GM19395 (cell line): Measurements from ENCODE around the gene UPK1A.
"Not testable (repeated sequence)": the region's sequence is repeated elsewhere in the genome, so short reads cannot be mapped to it uniquely, and the experiment has no call there.

ENCODE experiments used
- ATAC-seq: cut with Tn5 transposase; IDR thresholded peaks from one replicate; pipeline ENCODE4 v1.9.1; 2021; ENCODE audit warnings: mild to moderate bottlenecking, moderate library complexity; ENCODE audit not compliant: unreplicated experiment

Gene UPK1A

DNA sequence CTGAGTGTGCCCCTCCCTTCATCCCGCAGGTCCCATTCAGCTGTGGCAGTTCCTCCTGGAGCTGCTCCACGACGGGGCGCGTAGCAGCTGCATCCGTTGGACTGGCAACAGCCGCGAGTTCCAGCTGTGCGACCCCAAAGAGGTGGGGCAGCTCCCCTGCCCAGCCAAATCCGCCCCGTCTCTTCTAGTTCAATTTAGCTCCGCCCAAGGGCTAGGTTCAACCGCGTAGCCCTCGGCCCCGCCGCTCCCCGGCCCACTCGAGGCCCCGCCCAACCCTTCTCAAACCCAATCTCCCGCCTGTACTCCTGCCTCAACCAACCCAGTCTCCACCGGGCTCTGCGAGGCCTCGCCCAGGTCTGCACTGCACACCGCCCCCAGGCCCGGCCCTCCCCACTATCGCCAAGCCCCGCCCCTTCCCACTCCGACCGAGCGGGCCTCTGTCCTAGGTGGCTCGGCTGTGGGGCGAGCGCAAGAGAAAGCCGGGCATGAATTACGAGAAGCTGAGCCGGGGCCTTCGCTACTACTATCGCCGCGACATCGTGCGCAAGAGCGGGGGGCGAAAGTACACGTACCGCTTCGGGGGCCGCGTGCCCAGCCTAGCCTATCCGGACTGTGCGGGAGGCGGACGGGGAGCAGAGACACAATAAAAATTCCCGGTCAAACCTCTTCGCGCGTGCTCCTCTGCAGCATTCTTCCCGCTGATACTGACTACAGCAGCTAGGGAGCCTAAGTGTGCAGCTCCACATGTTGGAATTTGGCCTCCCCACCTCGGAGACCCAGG lies 21.9 kb upstream of the UPK1A start:
- ATAC-seq = peak; percentile 62

DNA sequence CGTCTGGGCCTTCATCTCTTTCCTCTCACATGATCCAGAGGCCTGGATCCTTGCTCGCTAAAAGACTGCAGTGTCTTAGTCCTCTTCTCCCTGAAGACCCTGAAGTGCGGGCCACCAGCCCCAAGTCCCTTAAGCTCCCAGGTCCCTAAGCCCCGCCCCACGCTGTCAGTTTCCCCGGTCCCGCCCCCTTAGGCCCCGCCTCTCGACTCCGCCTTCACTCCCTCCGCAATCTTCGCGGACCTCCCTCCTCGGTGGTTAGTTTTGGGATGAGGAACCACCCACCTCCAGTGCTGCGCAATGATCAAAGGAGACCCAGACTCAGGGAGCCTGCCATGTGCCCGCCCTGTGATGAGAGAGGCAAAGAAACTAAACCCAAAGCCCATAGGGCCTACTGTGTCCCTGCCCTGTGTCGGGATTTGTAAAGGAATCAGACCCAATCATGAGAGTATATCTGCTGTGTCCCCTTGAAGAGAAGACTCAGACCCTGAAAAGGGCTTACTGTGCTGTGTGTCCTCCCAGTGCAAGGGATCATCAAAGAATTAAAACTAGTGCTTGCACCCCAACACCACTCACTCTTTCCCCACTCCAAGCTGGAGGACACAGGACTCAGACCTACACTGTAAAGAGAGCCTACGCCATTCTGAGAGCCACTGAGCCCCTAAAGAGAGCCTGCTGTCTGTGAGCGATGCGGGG lies 21.2 kb upstream of the UPK1A start:
- ATAC-seq = no peak

DNA sequence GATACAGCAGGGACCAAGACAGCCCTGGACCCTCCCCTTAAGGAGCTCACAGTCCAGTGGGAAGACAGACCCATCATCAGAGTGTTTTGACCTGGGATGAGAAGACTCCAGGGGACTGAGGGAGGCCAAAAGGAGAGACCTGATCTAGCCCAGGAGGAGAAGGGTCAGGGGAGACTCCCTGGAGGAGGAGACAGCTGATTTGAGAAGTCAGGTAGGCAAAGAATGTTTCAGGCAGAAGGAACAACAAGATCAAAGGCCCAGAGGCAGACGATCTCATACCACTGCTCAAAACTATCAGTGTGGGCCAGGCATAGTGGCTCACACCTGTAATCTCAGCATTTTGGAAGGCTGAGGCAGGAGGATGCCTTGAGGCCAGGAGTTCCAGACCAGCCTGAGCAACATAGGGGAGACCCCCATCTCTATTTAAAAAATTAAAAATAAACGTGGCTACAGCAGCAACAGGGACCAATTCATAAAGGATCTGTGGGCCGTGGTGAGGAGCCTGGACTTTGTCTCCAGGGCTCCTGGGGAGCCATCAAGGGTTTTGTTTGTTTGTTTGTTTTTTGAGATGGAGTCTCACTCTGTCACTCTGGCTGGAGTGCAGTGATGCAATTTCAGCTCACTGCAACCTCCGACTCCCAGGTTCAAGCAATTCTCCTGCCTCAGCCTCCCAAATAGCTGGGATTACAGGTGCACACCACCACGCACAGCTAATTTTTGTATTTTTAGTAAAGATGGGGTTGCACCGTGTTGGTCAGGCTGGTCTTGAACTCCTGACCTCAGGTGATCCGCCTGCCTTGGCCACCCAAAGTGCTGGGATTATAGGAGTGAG lies 20.4 kb upstream of the UPK1A start:
- no peak for ATAC-seq

DNA sequence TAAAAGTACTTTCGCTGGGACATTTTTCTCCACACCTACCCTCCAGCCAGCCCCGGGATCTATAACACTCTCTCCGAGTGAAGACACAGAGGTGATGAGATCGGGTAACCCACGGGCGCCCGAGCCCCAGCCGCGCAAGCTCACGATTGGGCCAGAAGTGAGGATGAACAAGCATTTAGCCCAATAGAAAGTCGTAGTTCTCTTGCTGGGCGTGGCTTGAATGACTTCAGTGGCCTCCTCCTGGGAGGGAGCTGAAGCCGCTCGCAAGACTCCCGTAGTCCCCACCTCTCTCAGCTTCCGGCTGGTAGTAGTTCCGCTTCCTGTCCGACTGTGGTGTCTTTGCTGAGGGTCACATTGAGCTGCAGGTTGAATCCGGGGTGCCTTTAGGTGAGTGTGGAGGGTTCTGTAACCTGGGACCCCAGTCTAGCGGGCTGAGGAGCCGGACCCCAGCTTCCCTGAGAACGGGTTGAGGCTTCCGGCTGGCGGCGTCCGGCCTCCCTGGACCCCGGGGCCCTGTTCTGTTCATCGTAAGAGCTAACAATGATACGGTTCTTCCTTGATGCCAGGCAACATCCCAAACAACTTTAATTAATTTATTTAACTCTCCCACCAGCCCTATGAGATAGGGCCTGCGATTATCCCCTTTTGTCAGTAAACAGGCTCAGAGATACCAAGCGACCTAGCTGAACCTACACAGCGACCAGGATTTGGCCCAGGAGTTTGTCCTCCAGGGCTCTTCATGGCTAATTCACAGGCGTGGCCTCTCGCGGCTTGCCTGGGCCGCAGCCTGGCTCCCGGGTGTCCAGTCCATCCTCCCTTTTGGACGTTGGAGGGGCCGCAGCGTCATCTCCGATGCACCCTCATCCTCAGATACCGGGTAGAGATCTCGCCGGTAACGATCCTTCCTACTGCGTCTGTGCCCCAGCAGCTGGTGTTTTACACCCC lies 18.0 kb upstream of the UPK1A start, which contains the start of gene COX6B1:
Gene COX6B1, plus strand, starts transcription at position 307 of the 945 bp plus-strand sequence. CDS start 2,921 bp downstream, outside the sequence.
- peak; percentile 67 for ATAC-seq

DNA sequence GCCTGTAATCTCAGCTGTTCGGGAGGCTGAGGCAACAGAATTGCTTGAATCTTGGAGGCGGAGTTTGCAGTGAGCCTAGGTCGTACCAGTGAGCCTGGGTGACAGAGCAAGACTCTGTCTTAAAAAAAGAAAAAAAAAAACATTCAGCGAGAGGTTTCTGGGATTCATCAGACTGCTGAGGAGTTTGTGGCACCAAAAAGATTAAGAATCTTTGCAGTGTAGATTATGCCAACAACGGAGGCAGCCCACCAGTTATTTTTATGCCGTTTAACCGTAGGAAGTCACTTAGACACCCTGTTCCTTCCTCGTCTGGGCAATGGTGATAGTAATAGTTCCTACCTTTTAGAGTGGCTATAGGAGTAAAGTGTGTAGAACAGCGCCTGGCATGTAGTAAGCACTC lies 15.7 kb upstream of the UPK1A start:
- no peak for ATAC-seq

DNA sequence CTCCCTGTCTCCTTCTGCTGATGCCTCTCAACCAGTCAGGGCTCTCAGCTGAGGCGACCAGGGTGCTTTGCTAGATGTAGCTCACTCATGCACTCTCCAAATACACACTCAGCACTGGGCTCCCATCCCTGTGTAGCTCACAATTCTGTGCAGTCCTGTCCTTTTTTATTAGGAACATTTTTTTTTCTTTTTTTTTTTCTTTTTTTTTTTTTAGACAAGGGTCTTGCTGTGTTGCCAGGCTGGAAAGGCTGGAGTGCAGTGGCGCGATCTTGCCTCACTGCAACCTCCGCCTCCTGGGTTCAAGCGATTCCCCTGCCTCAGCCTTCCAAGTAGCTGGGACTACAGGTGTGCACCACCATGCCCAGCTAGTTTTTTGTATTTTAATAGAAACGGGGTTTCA lies 11.5 kb upstream of the UPK1A start:
- ATAC-seq = not testable (repeated sequence)

DNA sequence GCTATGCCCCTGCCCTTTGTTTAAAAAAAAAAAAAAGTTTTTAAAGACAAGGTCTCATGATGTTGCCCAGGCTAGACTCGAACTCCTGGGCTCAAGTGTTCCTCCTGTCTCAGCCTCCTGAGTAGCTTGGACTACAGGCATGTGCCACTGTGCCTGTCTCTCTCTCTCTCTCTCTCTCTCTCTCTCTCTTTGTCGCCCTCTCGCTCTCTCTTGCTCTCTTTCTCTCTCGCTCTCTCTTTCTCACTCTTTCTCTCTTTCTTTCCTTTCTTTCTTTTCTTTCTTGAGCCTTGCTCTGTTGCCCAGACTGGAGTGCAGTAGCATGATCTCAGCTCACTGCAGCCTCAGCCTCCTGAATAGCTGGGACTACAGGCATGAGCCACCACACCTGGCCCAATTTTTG lies 10.7 kb upstream of the UPK1A start:
- no peak for ATAC-seq

DNA sequence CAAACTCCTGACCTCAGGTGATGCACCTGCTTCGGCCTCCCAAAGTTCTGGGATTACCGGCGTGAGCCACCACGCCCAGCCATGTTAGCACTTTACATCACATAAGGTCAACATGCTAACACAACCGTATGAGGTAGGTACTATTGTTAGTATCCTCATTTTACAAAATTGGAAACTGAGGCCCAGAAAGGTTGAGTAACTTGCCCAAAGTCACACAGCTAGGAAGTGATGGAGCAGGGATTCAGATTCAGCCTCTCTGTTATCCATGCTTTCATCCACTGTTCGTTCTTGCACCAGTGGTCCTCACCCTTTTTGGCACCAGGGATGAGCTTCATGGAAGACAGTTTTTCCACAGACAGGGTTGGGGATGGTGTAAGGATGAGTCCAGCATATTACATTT lies 9.6 kb upstream of the UPK1A start:
- no peak for ATAC-seq

DNA sequence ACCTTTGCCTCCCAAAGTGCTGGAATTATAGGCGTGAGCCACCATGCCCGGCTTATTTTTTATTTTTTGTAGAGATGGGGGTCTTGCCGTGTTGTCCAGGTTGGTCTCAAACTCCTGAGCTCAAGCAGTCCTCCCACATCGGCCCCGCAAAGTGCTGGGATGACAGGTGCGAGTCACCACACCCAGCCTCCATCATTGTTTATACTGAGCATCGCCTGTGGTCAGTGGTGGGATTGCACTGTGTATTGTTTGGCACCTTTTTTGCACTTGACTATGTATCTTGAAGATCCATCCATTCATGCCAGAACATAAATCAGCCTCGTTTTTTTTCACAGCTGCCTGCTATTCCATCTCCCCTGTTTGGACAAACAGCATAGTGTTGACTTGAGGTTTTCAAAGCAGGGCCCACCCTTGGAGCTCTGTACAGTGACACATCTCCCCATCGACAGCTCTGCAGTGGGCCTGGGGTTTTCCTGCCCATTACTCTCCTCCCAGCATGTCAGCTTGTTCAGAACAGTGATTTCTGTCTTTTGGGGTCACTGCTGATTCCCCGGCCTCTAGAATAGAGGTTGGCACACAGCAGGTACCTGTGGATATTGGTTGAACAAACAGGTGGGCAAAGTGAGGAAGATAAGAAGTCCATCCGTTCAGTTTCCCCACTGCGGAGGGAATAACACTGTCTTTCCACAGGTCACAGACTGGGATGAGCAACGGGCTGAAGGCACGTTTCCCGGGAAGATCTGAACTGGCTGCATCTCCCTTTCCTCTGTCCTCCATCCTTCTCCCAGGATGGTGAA lies 8.2 kb upstream of the UPK1A start:
- ATAC-seq = no peak

DNA sequence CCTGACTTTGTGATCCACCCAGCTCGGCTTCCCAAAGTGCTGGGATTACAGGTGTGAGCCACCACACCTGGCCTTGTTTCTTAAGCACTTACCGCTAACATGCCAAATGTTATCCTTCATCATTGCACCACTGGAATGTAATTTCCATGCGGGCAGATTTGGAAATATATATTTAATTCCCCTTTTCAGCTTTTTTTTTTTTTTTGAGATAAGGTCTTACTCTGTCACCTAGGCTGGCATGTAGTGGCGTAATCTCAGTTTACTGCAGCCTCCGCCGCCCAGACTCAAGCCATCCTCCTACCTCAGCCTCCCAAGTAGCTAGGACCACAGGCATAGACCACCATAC lies 4.3 kb upstream of the UPK1A start:
- no peak for ATAC-seq

DNA sequence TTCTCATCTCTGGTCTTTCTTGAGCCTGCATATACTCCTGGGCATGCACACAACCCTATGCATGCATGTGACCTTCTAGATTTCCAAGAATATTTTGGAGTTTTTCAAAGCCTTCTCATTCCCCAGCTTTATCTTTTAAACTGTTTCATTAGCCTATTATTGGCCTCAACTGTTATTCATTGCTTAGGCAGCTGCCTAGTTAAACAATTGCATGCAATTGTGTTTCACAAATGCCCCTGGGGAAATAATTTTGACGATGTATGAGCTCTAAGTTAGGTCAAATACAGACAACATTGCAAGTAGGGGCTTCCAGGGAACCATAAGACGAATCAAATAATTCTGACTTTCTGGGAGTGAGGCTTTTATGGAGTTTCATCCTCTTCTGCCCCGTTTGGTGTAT lies 2.3 kb upstream of the UPK1A start:
- ATAC-seq = no peak

DNA sequence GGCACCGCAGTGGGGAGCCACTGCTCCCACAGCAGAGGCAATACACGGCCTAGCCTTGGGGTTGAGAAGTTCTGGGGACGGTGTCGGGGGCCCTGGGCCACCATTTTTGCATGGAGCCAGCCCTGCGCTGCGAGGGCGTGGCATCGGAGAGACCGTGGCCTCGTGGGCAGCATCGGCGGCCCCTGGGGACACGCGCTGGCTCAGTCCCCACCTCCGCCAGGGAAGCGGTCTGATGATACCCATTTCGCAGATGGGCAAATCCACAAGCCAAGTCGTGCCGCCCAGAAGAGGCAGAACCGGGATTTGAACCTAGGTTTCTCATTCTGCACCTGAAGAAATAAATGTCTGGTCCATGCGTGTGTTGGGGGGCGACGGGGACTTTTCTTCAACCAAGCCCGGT lies 1.2 kb upstream of the UPK1A start:
- ATAC-seq = no peak

DNA sequence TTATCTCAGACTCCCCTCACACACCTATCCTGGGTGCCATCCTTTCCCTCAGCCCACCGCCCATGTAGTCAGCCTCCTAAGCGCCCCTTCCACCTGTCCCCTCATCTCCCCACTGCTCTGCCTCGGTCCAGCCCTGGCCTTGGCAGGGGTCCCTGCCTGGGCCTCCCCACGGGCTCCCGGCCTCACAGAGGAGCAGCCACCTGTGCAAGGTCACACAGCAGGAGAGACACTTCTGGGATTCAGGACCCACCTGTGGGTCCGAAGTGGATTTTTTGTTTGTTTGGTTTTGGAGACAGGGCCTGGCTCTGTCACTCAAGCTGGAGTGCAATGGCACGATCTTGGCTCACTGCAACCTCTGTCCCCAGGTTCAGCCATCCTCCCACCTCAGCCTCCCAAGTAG lies 713 bp upstream of the UPK1A start:
- no peak for ATAC-seq

DNA sequence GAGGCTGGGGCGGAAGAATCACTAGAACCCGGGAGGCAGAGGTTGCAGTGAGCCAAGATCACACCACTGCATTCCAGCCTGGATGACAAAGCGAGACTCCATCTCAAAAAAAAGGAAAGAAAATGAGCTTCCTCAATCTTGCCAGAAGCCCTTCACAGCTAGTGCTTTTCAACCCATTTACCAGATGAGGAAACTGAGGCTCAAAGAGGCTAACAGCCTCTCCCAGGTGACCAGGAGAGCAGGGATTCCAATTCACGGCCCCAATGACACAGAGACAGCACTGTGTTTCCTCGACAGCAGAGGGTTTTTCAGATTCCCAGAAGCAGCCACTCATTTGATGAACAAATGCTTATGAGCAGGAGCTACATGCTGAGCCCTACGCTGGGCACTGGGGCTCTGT lies 3.2 kb downstream of the UPK1A start:
- no peak for ATAC-seq

DNA sequence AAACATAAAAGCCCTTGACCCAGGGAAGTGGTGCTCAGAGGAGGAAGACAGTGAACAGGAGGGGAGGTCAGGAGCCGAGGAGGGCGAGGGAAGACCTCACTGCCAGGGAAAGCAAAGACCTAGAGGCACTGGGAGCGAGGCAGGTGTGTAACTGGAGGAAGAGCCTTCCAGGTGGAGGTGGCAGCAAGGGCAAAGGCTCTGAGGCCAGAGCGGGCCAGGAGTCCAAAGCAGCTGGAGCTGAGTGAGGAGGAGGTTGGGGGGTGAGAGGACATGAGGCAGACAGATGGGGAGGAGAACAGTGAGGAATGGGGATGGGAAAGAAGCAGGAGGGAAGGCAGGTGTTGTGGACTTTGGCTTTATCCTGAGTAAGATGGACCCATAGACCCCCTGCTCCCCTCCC lies 3.7 kb downstream of the UPK1A start:
- no peak for ATAC-seq

DNA sequence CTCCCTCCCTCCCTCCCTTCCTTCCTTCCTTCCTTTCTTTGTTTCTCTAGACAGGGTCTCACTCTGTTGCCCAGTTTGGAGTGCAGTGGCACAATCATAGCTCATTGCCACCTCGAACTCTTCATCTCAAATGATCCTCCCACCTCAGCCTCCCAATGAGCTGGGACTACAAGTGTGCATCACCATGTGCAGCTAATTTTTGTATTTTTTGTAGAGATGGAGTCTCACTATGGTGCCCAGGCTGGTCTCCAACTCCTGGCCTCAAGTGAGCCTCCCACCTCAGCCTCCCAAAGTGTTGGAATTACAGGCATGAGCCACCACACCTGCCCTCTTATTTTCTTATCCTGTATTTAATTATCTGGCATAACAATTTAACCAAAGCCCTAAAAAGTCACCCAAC lies 4.4 kb downstream of the UPK1A start:
- ATAC-seq = no peak

DNA sequence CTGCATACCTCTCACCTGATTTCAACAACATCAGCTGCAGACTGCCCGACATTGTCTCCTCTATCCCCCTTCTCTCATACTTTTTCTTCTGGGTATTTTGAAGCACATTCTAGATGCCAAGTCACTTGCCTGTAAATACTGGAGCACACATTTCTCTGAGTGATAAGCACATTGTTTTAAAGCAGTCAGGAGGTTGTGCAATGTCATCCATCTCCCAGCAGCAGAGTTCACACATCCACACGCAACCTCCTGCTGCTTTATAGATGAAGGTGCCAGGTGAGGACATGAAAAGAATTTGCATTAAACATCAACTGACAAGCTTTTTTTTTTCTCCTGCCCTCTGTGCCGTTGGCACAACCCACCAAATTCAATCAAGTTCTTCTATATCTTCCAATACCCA lies 5.5 kb downstream of the UPK1A start:
- no peak for ATAC-seq

DNA sequence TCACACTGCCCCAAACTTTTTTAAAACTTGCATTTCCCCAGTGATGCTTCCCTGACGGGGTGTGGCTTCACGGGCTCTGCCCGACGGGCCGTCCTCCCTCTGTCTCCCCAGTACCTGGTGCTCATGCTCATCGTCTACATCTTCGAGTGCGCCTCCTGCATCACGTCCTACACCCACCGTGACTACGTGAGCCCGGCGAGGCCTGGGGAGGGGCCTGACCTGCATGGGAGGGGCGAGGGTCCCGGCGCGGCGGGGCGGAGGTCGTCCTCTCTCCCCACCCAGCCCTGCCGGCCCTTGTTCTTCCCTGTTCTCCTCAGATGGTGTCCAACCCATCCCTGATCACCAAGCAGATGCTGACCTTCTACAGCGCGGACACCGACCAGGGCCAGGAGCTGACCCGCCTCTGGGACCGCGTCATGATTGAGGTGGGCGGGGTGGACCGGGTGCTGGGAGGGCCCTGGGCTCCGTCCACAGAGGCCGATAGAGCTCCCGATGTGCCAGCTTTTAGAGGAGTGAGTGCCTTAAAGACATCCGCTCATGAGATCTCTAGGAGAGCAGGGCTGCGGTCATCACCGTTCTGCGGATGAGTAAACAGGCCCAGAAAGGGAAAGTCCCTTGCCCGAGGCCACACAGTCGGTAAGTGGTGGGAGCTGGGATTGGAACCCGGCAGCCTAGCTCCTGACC lies 6.9 kb downstream of the UPK1A start:
- ATAC-seq = no peak

DNA sequence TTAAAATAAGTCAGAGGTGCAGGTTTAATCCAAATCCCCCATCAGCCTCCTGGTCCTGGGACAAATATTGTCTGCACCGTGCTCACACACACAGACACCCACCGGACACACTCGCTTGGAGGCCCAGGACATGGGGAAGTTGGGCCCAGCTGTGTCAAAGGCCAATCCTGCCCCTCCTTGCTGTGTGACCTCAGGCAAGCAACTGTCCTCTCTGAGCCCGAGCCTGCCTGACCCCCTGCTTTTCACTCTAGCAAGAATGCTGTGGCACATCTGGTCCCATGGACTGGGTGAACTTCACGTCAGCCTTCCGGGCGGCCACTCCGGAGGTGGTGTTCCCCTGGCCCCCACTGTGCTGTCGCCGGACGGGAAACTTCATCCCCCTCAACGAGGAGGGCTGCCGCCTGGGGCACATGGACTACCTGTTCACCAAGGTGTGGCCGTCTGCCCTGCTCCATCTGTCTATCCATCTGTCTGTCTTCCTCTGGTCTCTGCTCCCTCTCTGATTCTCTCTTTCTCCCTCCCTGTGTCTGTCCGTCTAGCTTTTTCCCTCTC lies 9.3 kb downstream of the UPK1A start:
- ATAC-seq = no peak
